Stimulated activated CD8-positive, alpha-beta memory T cell treated with anti-CD3 and anti-CD28 coated beads, Interleukin-7, amount 100 ng/mL, for 48 hours (primary cell): ENCODE results near the gene LGALS8.
"Not testable (repeated sequence)": the region's sequence is repeated elsewhere in the genome, so short reads cannot be mapped to it uniquely, and the experiment has no call there.

ENCODE experiments used
- DNase-seq, 2 donors: peaks; one replicate each; pipeline ENCODE4 v3.0.0-alpha.2; 2020; ENCODE audit warnings: low read depth in 1 of 2; ENCODE audit errors: extremely low read depth in 1 of 2

Gene LGALS8

DNA sequence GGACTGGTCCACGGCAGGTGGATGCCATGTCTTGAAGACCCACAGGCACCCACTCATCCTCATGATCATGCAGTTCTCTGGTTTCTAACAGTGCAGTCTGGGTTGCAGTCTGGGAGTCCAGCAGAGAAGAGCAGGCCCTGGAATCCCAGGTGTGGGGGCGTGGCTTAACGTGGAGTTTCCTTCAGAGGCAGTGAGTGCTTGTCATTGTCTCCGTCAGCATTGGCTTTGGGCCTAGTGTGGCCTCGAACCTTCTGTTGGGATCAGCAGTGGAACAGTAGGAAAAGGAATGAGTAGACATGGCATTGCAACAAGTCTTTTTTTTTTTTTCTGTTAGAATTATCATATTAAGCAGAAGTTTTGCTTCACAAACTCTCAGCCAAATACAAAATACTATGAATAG, 12.8 kb downstream of the LGALS8 start:
- DNase-seq: no peak

DNA sequence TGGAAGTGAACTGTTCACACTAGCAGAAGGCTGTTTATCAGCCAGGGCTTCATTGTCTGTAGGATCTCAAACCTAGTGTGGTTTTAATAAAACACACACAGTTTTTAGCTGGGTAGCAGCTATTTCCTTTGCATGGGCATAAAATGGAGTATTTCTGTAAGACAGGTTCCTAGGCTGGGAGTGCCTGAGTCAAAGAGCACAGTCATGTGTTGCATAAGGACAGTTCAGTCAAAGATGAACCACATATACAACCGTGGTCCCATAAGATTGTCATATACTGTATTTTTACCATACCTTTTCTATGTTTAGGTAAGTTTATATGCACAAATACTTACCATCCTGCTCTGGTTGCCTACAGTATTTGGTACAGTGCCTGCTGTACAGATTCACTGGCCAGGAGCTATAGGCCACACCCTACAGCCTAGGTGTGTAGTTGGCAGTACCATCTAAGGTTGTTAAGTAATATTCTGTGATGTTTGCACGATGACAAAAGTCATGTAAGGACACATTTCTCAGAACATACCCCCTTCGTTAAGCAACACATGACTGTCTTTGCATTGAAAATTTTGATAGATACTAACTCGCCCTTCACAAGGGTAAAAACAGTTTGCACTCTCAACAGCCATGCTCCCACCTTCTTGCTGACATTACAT, 17.2 kb downstream of the LGALS8 start:
- no peak for DNase-seq

DNA sequence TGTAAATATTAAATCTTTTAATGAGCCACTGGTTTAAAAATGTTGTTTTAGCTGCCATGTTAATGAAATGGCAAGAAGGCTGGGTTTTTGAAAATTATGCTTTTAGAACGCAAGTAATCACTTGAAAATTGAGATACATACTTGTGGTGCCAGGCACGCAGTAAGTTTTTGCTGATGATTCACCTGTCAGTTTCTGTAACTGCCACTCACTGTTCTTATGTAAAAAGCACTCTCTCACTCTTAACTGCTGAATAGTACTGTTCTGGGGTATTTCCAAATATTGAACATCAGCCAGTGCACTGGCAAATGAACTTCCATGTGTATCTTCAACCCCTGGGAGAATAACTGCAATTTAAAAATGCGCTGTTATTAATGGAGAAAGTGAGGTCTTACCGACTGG, 17.9 kb downstream of the LGALS8 start:
- no peak for DNase-seq

DNA sequence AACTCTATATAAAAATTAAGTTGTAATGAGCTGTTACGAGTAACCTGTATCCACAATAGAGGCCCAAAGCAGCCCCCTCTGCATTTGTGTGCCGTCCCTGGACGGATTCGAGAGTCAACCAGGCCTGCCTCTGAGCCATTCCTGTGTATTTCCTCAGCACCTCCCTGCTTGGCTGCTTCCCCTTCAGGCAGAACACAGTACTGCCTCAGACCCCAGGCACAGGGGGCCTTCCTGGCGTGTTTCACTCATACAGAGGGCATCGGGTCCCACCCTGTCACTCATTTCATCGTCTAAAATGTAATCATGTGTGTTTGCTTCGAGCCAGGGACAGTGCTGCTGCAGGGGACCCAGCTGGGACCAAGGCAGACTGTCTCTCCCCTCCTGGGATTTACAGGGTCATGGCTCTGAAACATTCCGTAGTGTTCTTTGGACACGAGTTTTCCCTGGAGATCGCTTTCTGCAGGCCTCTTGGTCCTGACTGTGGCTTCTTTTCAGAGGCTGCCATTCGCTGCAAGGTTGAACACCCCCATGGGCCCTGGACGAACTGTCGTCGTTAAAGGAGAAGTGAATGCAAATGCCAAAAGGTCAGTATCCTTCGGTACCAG, 19.4 kb downstream of the LGALS8 start:
- no peak for DNase-seq

DNA sequence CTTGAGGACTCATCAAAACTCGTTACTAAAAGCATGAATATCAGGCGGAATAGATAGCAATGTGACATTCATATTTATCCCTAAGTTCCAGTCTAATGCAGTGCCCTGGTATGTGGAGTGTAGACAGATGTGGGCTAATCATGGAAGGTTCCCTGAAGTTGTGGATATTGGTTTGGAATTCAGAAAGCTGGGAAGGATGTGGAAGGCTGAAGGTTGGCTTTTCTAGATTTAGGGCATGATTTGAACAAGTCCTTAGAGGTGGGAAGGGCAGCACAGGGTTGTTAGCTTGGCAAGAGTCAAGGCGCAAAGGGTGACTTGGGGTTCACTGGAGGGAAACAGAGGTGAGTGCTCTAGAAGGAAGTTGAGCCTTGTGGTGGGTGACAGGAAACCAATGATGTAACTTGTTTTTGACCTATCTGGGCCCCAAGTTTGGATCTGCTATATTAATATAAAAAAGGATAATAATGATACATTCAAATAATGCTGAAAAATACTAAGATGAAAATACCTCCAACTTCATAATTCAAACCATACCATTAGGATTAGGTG, 21.9 kb downstream of the LGALS8 start:
- DNase-seq: no peak

DNA sequence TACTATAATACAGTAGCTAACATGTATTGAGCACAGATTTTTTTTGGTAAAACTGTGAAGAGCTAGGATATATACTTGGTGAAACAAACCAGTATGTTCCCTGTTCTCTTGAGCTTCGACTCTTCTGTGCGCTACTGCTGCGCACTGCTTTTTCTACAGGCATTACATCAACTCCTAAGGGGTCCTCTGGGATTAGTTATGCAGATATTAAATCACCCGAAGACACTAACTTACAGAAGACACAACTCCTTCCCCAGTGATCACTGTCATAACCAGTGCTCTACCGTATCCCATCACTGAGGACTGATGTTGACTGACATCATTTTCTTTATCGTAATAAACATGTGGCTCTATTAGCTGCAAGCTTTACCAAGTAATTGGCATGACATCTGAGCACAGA, 24.7 kb downstream of the LGALS8 start:
- no peak for DNase-seq

DNA sequence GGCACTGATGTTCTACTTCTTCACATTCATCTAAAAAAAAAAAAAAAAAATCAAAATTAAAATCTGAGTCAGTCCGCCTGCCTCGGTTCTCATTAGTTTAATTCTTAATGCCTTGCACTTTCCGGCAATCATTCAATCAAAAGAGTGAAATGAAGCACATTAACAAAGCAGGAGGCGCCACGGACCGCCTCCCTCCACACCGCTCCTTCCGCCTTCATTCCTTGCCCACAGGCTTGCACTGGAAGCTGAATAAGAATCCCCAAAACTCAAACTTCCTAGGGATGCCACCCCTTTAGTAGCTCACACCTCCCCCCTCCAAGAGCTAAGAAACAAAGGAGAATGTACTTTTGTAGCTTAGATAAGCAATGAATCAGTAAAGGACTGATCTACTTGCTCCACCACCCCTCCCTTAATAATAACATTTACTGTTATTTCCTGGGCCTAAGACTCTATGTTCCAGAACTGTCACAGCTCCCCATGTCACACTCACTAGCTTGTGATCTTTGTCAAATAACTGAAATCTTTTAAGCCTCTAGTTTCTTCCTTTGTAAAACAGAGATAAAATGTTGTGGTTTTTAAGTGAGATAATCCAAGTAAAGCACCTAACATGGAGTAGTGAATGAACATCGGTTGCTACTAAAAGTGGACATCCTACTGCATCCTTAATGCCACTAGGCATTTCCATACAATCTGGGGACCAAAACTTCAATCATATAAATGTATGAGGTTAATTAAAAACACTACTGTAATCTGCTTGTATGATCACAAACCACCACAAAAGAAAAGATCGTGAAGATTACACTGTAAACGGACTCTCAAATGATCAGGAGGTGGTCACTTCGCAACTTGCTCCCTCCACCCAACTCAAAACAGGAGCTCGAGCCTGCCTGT, 27.4 kb downstream of the LGALS8 start:
- no peak for DNase-seq

DNA sequence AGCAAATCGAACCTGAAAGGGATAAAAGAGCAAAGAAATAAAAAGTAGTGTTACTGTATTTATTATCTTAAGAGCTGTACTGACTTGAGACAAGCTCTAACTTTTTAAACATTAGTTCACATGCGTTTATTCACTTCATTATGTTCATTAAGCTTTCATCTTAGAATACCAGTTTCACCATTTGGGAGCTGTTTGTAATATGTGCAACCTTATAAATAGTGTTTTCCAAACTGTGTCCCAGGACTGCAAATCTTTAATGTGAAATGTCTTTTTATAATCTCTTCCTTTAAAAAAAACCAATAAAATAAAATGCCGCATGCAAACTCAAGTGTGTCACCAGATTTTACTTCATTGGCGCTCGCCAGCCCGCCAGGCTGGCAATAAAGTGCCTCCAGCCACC, 28.3 kb downstream of the LGALS8 start:
- DNase-seq: no peak

DNA sequence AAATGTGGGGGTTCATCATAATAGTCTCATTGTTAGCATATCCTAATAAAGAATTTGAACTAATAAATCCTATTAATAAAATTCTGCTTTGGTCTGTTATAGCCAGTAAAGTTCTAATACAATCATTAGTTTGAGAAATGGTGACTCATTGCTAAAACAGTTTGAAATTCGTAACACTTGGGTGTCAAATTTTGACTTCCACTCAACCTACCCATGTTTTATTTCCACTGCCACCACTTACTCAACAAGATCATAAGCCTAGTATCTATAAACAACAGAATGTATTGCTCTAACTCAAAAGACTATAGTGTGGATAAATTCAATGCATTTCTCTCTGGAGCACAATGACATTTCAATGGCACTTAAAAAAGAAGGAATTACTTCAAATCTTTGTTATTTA, 29.1 kb downstream of the LGALS8 start:
- DNase-seq: no peak

DNA sequence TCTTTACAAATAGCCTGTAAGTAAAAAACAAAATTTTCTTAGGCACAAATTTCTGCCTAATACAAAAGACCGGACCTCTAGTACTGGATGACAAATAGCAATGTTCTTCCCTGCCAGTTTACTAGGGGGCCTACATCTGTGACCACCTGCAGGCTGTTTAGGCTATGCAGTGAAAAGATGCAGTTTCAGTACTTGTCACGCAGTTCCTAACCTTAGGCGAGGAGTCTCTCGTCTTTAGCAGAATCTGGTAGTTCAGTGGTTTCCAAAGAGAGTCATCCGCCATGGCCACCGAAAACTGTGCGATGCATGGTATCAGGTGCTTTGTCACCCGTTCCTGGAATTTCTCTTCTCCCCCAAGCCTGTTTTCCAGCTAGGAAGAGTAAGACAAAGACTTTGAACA, 29.6 kb downstream of the LGALS8 start:
- no peak for DNase-seq

DNA sequence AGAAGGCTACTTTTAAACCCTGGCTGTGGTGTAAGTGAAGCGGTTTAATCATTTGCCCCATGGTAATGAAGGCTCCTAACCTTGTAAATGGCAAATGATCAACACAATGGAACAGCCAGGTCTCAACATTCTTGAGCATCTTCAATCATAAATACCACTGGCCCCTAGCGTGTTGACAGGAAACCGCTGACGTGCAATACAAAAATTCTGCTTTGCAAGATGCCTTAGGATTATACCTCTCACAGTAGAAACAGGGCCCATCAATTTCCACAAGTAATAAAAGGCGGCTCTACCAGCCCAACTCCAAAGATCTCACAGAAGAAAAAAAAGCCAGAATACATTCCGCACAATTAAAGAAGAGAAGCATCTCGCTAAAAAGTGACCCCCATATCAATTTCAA, 32.8 kb downstream of the LGALS8 start:
- no peak for DNase-seq

DNA sequence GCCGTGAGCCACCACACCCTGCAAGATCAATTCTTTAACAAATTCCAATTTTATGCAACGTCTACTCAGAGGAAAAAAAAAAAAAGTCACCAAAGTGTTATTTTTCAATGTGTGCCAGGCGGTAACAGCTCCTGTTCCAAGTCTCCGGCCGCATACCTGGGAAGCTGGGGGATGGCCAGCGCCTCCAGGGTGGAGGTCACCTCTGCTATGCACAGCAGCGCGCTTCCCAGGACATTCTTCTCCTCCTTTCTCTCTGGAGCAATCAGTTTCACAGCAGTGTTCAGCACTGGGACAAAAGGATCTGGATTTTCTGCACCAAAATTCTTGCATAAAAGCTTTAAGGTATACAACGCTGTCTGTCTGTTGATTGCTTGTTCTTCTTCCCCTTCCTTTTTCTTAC, 34.3 kb downstream of the LGALS8 start:
- no peak for DNase-seq

DNA sequence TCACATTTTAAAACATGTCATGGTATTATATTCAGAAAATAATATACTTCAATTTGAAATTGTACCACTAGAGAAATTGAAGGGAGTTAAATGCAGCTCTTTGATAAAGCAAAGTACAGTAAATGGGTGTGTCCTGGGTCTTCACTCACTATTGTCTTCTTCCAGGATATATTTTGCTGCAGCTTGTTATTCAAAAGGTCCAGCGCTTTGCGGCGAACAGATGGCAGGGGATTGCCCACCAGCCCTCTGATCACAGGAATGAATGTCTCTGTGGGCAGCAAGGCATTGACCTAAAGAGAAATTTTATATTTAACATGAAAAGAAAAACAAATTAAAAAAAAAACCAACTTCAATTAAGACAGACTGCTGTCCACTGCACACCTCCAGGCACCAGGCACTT, 35.1 kb downstream of the LGALS8 start:
- no peak for DNase-seq

DNA sequence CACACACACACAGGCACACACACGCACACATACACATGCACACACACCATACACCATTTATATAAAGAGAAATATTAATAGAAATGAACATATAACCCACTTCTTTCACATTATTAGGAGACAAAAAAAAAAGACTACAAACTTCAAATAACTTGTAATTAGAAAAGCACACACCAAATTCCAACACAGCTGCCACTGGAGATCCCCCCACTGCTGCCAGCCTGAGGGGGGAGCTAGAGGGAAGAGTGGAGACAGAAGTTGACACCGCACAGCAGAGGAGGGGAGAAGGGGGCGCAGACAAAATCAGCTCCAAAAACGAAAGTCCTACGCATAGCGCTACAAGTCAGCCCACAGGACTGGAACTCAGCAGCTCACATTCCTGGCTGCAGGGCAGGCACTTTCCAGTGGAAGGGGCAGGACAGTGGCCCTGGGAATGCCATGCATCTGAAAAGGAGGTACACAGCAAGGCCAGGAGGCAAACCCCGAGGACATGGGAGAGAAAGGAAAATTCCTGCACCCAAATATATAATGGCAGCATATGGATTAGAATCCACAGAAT, 36.5 kb downstream of the LGALS8 start:
- no peak for DNase-seq

DNA sequence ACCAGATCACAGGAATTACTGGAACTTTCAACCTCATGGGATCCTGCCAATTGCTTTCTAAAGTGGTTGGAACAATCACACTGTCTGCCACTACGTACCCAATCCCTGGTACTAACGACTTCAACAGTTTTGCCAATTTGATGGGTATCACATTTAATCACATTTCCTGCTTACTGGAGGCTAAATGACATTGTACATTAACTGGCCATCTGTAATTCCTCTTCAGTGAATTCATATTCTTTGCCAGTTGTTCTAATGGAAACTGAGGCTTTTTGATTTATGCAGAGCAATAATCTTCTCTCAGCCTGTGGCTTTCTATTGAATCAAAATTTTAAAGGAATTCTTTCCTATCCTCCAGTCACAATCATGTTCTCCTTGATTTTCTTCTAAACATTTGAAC, 38.2 kb downstream of the LGALS8 start:
- no peak for DNase-seq

DNA sequence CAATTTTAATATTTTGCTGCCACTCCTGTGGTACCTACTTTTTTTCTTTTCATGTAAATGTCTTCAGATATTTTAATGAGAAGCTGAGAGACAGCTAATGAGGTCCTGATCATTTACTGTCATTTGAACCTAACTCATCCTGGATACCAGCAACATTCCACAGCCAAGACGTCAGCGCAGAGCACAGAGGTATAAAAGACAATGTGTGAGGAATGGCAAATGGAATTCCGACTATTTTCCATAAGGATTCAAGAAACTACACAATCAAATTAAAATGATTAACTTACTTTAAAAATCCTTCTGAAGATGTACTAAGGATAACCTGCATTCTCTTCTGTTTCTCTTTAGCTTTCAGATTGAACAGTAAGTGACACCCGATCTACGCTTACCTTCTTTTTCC, 41.7 kb downstream of the LGALS8 start:
- no peak for DNase-seq

DNA sequence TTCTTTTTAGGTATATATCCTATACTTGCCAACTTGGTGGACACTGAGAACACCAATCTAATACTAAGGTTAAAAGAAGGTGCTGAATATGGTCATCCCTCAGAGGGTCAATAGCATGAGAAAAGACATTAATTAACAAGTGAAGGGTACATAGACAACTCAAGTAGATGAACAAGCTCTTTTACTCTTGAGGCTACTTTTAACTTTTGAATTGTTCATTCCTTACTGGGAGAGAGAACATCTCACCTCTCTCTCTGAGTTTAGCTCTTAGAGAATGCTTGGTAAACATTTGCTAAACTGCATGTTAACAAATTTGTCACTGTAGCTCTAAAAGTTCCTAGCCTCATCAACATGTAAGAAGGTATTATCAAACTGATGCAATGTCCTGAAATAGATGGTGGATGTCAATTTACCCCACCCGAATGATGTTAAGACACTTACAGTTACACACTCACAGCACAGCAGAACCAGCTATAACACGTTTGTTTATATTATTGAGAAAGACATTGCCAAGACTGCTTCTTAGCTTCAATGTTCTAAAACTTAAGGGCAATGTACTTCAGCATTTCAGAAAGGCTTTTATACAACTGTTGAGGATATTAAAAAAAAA, 44.6 kb downstream of the LGALS8 start:
- DNase-seq: no peak

DNA sequence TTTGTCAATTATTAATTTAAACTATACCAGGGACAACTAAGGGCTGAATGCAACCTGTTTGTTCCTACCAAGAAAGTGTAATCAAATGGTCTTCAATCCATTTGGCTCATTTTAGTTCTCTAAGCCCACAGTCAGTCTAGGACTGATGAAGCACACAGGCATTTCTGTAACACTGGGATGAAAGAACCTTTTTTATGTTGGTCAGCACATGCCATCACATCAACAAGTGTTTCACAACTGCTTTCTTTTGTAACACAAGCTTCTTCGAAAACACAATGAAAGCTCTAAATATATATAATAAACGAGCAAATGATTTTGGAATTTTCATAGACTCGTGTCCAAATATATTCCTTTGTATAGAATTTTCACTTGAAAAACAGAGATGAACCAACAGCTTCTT, 51.7 kb downstream of the LGALS8 start:
- DNase-seq: no peak

DNA sequence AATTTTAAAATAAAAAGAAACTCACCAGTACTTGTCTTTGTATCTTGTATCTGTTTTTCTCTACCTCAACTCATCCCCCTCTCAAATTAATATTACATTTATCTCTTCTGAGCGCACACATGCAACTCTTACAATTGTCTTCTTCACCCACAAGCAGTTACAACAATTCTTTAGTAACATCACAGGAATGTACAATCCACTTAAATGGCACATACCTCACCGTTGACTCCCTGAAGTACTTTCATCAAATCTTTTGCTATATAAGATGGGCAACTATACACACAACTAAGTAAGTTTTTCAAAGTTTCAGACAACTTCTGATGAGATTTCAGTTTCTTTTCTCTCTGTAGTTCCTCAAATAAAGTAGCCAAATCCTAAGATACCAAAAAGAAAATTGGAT, 52.2 kb downstream of the LGALS8 start:
- no peak for DNase-seq

DNA sequence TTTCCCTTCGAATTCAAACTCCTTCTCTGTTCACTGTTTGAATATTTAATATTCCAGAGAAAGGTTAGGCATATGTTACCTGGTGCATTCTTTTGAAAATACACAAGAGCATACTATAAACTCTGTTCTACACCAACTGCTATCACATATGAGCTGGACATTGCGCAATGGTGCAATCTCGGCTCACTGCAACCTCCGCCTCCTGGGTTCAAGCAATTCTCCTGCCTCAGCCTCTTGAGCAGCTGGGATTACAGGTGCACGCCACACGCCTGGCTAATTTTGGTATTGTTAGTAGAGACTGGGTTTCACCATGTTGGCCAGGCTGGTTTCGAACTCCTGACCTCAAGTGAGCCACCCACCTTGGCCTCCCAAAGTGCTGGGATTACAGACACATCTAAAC, 53.3 kb downstream of the LGALS8 start:
- DNase-seq: not testable (repeated sequence)

DNA sequence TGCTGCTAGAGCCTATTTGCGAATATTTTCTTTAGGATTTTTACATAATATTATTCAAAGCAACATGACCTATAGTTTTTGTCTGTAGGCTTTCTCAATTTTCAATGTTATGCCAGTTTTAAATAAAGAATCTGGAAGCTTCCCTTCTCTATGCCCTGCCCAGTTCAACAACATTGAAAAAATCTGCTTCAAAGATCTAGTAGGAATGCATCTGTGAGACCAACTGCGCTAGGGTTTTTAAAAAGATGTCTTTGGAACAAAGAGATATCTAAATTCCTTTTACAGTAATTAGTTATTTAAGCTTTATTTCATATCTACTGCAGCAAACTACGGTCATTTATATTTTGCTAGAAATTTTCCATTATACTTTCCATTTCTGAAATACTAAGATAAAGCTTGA, 54.9 kb downstream of the LGALS8 start:
- no peak for DNase-seq
